HG02588 (cell line): ENCODE measurements around the gene ENDOD1.

Source experiments
- ATAC-seq: cut with Tn5 transposase; IDR thresholded peaks from one replicate; pipeline ENCODE4 v1.9.1; 2021; ENCODE audit warnings: mild to moderate bottlenecking, moderate library complexity; ENCODE audit not compliant: unreplicated experiment

Gene ENDOD1

DNA sequence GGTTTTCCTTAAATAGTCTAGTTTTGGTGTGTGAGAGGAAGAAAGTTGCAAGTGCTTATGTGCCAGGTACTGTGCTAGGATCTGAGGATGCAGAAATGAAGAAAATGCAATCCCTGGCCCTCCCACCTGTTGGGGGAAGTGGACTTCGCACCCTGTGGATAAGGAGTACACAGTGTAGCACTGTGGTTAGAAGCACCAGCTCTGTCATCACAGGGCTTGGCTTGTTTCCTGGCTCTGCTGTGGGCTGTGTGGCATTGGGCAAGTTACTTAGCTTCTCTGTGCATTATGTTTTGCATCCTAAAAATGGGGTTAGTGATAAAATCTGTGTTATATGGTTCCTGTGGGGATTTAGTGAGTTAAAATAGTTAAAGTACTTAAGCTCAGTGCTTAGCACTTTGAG is 68.2 kb downstream of the ENDOD1 start:
- no peak for ATAC-seq

DNA sequence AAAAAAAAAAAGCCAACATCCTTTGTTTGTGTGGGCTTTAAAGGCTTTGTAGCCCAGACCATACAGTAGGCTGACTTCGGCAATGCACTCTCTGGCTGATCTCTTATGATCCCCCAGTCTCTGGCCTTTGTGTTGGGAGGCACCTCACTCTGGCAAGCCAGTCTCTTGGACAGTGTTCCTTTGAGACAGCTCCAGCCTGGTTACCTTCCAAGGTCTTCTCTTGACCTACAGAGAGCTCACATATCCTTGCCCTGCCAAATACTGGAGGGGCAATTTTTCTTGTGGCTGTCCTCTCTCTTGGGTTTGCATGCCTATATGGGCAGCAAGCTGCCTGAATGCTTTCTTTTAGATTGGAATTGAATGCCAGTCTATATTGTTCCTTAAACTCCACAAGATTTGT is 71.6 kb downstream of the ENDOD1 start:
- ATAC-seq = no peak

DNA sequence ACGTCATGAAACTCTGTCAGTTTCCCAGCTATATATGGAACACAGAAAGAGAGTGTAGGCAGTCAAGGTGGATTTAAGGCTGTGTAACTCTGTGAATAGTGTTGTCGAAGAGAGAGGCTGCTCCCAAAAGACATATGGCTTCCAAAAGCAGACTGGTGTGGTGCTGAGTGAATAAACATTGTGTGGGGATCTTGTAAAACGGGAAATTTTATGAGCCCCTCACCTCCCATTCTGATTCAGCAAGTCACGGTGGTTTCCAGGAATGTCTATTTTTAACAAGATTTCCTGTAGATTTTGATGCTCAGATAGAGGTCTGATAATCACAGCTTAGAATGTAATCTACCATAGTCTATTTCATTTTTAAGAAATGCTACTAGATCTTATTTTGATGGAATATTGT is 73.5 kb downstream of the ENDOD1 start:
- ATAC-seq = no peak

DNA sequence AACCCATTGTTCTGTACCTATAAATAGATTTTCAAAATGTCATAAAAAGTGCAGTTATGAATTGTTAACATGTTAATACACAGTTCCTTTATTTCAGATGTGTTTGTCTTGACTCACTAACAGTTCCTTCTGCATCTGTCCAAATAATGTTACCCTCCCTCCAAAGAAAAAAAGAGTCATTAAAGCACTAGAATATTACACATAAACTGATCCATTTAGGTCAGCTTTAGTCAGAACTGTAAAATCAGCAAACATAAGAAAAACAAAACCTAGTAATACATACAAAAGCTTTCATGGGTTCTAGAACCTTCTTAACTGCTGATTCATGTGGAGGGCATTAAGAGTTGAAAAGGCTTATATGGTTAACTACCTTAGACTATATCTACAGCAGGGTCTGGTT is 76.0 kb downstream of the ENDOD1 start:
- ATAC-seq = no peak

DNA sequence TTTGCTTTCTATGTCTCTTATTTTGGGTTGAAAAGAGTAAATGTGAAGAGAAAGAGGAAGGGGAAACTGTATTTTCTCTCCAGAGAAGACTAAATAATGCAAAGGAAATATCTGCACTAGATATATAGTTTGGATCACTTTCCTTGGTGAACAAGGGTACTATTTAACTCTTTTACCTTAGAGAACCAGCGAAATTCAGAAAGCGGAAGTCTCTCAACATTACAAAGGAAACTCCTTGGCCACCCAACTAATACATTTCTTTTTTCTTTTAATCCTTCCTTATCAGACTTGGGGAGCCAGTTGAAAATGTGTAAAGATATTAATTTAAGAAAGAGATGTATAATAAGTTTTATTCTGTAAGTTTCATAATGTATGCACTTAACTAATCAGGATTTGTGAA is 77.1 kb downstream of the ENDOD1 start:
- ATAC-seq = no peak

DNA sequence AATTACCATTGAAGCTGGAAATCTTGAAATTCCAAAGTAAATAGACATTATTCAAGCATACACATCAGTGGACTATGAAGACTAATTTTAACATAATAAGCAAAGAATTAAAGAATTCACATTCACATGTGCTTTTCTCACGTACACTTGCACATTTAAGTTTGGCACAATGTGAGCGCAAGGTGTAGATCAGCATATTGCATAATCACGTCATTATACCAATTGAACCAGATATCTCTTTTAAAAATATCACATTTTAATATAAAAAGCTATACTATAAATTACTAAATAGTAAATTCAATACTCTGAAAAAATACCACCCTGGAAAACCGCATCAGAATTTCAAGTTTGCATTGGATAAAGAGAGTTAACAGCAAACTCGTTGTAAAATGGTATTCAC is 80.6 kb downstream of the ENDOD1 start:
- ATAC-seq = no peak

DNA sequence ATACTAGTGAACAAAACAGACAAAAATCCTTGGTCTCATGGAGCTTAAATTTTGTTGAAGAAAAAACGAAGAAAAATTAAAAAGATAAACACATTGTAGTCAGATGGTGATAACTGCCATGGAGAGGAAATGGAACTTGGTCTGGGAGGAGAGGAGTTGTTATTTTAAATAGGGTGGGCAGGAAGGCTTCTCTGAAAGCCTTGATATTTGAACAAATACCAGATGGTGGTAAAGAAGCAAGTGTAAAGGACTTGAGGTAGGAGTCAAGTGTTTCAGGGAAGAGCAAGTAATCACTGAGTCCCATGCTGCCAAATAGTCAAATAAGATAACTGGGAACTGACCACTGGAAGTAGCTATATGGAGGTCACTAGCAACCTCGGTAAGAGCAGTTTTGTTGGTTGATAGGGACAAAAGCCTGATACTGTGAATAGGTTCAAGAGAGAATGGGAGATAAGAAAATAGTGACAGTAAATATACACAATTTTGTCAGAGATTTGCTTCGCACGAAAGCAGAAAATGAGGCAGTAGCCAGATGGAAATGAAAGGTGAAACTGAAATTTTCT is 86.3 kb downstream of the ENDOD1 start:
- no peak for ATAC-seq
